Measurements from ENCODE around the gene CPLX4.
"Not testable (repeated sequence)": the region's sequence is repeated elsewhere in the genome, so short reads cannot be mapped to it uniquely, and the experiment has no call there.

The CPLX4 gene

GRCh38 chr18:59268721-59269562 lies 49.5 kb downstream of the CPLX4 start:
- no peak for DNase-seq

- no peak for DNase-seq
These were observed 50.2 kb downstream of the CPLX4 start for GRCh38 chr18:59268127-59268720.

GRCh38 chr18:59267503-59268126 lies 50.8 kb downstream of the CPLX4 start:
- no peak for DNase-seq

- no peak for DNase-seq
These were observed 51.5 kb downstream of the CPLX4 start for GRCh38 chr18:59266886-59267502.

GRCh38 chr18:59266459-59266858 lies 52.0 kb downstream of the CPLX4 start:
- DNase-seq = no peak

- no peak for DNase-seq
These were observed 52.5 kb downstream of the CPLX4 start for GRCh38 chr18:59265974-59266369.

GRCh38 chr18:59265246-59265973 lies 53.0 kb downstream of the CPLX4 start:
- DNase-seq = no peak

GRCh38 chr18:59264651-59265245 lies 53.7 kb downstream of the CPLX4 start:
- DNase-seq = no peak

GRCh38 chr18:59264121-59264571 lies 54.3 kb downstream of the CPLX4 start:
- DNase-seq = no peak

- DNase-seq = no peak
These were observed 54.8 kb downstream of the CPLX4 start for GRCh38 chr18:59263661-59264060.

- DNase-seq = not testable (repeated sequence)
These were observed 56.2 kb downstream of the CPLX4 start for GRCh38 chr18:59262243-59262642.

GRCh38 chr18:59261842-59262241 lies 56.6 kb downstream of the CPLX4 start:
- not testable (repeated sequence) for DNase-seq

- not testable (repeated sequence) for DNase-seq
These were observed 63.0 kb downstream of the CPLX4 start for GRCh38 chr18:59255491-59255890.

- peak; percentile 64 for DNase-seq
These were observed 69.2 kb downstream of the CPLX4 start for GRCh38 chr18:59249199-59249774.

GRCh38 chr18:59246796-59247195 lies 71.7 kb downstream of the CPLX4 start:
- DNase-seq = no peak

All from HCEC 1CT (cell line).